H9 (cell line): ENCODE measurements around the gene DZANK1. TPM values are rescaled to one million over a fixed set of nuclear protein-coding genes. Genes with fewer than 3 reads are reported as not detected.
A peak's percentile ranks its signal among the peaks of the same experiment; 100 is the strongest.

ENCODE experiments used
- DNase-seq: peaks from one replicate; pipeline ENCODE4 v3.0.0-alpha.2; 2017
- H2AFZ ChIP-seq: one replicate; pipeline ENCODE4 v1.6.1; 2013; ENCODE audit warnings: mild to moderate bottlenecking, low read length, control low read depth, moderate library complexity
- H2AK5ac ChIP-seq: 2 replicates; pipeline ENCODE4 v1.6.1; 2013; ENCODE audit warnings: low read length, control low read depth, mixed read lengths; ENCODE audit not compliant: insufficient read length
- H2BK120ac ChIP-seq: one replicate; pipeline ENCODE4 v1.6.1; 2013; ENCODE audit warnings: low read depth, mild to moderate bottlenecking, low read length, control low read depth, inconsistent platforms; ENCODE audit not compliant: poor library complexity, severe bottlenecking
- H2BK12ac ChIP-seq: 2 replicates; pipeline ENCODE4 v1.6.1; 2013; ENCODE audit warnings: low read length, control low read depth, mixed read lengths, low read depth; ENCODE audit not compliant: insufficient read length
- H2BK15ac ChIP-seq: 2 replicates; pipeline ENCODE4 v1.6.1; 2013; ENCODE audit warnings: low read depth, low read length, control low read depth
- H2BK20ac ChIP-seq: one replicate; pipeline ENCODE4 v1.6.1; 2013; ENCODE audit warnings: low read depth, mild to moderate bottlenecking, low read length, control low read depth, inconsistent platforms; ENCODE audit not compliant: poor library complexity, severe bottlenecking
- H2BK5ac ChIP-seq: 2 replicates; pipeline ENCODE4 v1.6.1; 2013; ENCODE audit warnings: low read length, control low read depth, mixed read lengths; ENCODE audit not compliant: insufficient read length
- H3K14ac ChIP-seq: 2 replicates; pipeline ENCODE4 v1.6.1; 2013; ENCODE audit warnings: low read length, control low read depth; ENCODE audit not compliant: insufficient read depth
- H3K18ac ChIP-seq: 2 replicates; pipeline ENCODE4 v1.6.1; 2013; ENCODE audit warnings: low read depth, mild to moderate bottlenecking, mixed read lengths, low read length, control low read depth; ENCODE audit not compliant: insufficient read length
- H3K23ac ChIP-seq: 2 replicates; pipeline ENCODE4 v1.6.1; 2013; ENCODE audit warnings: low read length, control low read depth, mixed read lengths, low read depth; ENCODE audit not compliant: insufficient read length
- H3K23me2 ChIP-seq: 2 replicates; pipeline ENCODE4 v1.6.1; 2013; ENCODE audit warnings: low read depth, mild to moderate bottlenecking, mixed read lengths, low read length, control low read depth; ENCODE audit not compliant: insufficient read length, poor library complexity, severe bottlenecking
- H3K27ac ChIP-seq: 2 replicates; pipeline ENCODE4 v1.5.1; 2013; ENCODE audit warnings: low read length, control low read depth, mixed read lengths, low read depth; ENCODE audit not compliant: insufficient read length
- H3K27me3 ChIP-seq: 2 replicates; pipeline ENCODE4 v1.6.1; 2013; ENCODE audit warnings: low read length, control low read depth, inconsistent platforms; ENCODE audit not compliant: insufficient read depth
- H3K4ac ChIP-seq: 2 replicates; pipeline ENCODE4 v1.6.1; 2013; ENCODE audit warnings: low read depth, mild to moderate bottlenecking, control low read depth, inconsistent platforms, low read length, moderate library complexity
- H3K4me1 ChIP-seq: 2 replicates; pipeline ENCODE4 v1.6.1; 2013; ENCODE audit warnings: low read length, control low read depth, inconsistent platforms; ENCODE audit not compliant: insufficient read depth
- H3K4me2 ChIP-seq: 2 replicates; pipeline ENCODE4 v1.6.1; 2013; ENCODE audit warnings: low read length, control low read depth, mixed read lengths; ENCODE audit not compliant: insufficient read length, insufficient read depth
- H3K56ac ChIP-seq: 2 replicates; pipeline ENCODE4 v1.6.1; 2013; ENCODE audit warnings: low read depth, mild to moderate bottlenecking, mixed read lengths, low read length, control low read depth; ENCODE audit not compliant: insufficient read length
- H3K79me1 ChIP-seq: 2 replicates; pipeline ENCODE4 v1.6.1; 2013; ENCODE audit warnings: low read depth, mild to moderate bottlenecking, moderate library complexity, low read length, control low read depth, inconsistent platforms; ENCODE audit not compliant: insufficient read depth, poor library complexity, severe bottlenecking
- H3K79me2 ChIP-seq: 2 replicates; pipeline ENCODE4 v1.6.1; 2013; ENCODE audit warnings: low read length, control low read depth, inconsistent platforms; ENCODE audit not compliant: insufficient read depth
- H3K9ac ChIP-seq: 2 replicates; pipeline ENCODE4 v1.6.1; 2013; ENCODE audit warnings: low read length, control low read depth, mixed read lengths; ENCODE audit not compliant: insufficient read length; ENCODE audit errors: extremely low read depth
- H3K9me3 ChIP-seq: one replicate; pipeline ENCODE4 v1.6.1; 2013; ENCODE audit warnings: low read depth, low read length, inconsistent platforms; ENCODE audit not compliant: control insufficient read depth
- H3T11ph ChIP-seq: one replicate; pipeline ENCODE4 v1.6.1; 2013; ENCODE audit warnings: mild to moderate bottlenecking, low read length, control low read depth, inconsistent platforms
- H4K20me1 ChIP-seq: one replicate; pipeline ENCODE4 v1.6.1; 2013; ENCODE audit not compliant: control insufficient read depth, insufficient read length, insufficient read depth
- H4K5ac ChIP-seq: 2 replicates; pipeline ENCODE4 v1.6.1; 2013; ENCODE audit warnings: low read depth, mild to moderate bottlenecking, mixed read lengths, low read length, control low read depth; ENCODE audit not compliant: insufficient read length
- H4K8ac ChIP-seq: replicated peaks from 2 replicates; pipeline ENCODE4 v1.6.1; 2013; ENCODE audit warnings: low read length, control low read depth, mixed read lengths, low read depth; ENCODE audit not compliant: insufficient read length
- H4K91ac ChIP-seq: 2 replicates; pipeline ENCODE4 v1.6.1; 2013; ENCODE audit warnings: low read depth, mild to moderate bottlenecking, moderate library complexity, mixed read lengths, low read length, control low read depth; ENCODE audit not compliant: insufficient read length
- H3K27ac Mint-ChIP-seq, 3 experiments: 2 replicates in 2 of 3; 3 replicates in 1 of 3; pipeline ENCODE4 v1.8.0; 2020 to 2021; ENCODE audit warnings: mixed read lengths in 3 of 3, mild to moderate bottlenecking in 1 of 3, moderate library complexity in 1 of 3
- H3K27me3 Mint-ChIP-seq: 2 replicates; pipeline ENCODE4 v1.8.0; 2021; ENCODE audit warnings: low read depth, mild to moderate bottlenecking, moderate library complexity, mixed read lengths
- H3K36me3 Mint-ChIP-seq, 3 experiments: 2 replicates in 2 of 3; 3 replicates in 1 of 3; pipeline ENCODE4 v1.8.0; 2020 to 2021; ENCODE audit warnings: low read depth in 3 of 3, mixed read lengths in 3 of 3; ENCODE audit not compliant: insufficient read depth in 1 of 3
- H3K4me1 Mint-ChIP-seq, 2 experiments: 2 replicates each; pipeline ENCODE4 v1.8.0; 2020; ENCODE audit warnings: mixed read lengths in 2 of 2
- H3K4me3 Mint-ChIP-seq, 2 experiments: 2 replicates in 1 of 2; 3 replicates in 1 of 2; pipeline ENCODE4 v1.8.0; 2020 to 2021; ENCODE audit warnings: mild to moderate bottlenecking in 2 of 2, mixed read lengths in 2 of 2, moderate library complexity in 1 of 2
- H3K9me3 Mint-ChIP-seq, 2 experiments: 2 replicates in 1 of 2; 3 replicates in 1 of 2; pipeline ENCODE4 v1.8.0; 2020; ENCODE audit warnings: mild to moderate bottlenecking in 2 of 2, mixed read lengths in 2 of 2, moderate library complexity in 1 of 2
- WGBS: extraction: QIAGEN DNeasy Blood & Tissue Kit; methylation state at CpG from one replicate; pipeline ENCODE4 v1.1.7; 2013; ENCODE audit warnings: missing lambda C conversion rate, low lambda C conversion rate, mixed read lengths; ENCODE audit not compliant: insufficient read length; ENCODE audit errors: extremely low coverage; 5-methylcytosine and 5-hydroxymethylcytosine counted together
- total RNA-seq: library from RNA; stranded (reverse); gene quantifications from 2 replicates; pipeline ENCODE4 v1.2.1, GENCODE V29; 2021
- TF ChIP-seq, protein P1 (sequence below): fragments of 200-600 bp; sonication (generic); conservative IDR thresholded peaks from 3 replicates; pipeline ENCODE4 v1.8.0; 2021; ENCODE audit warnings: antibody characterized with exemption, mild to moderate bottlenecking

Gene DZANK1
- total RNA-seq, 1 experiment from 2014 or later = 10.5 TPM

DNA sequence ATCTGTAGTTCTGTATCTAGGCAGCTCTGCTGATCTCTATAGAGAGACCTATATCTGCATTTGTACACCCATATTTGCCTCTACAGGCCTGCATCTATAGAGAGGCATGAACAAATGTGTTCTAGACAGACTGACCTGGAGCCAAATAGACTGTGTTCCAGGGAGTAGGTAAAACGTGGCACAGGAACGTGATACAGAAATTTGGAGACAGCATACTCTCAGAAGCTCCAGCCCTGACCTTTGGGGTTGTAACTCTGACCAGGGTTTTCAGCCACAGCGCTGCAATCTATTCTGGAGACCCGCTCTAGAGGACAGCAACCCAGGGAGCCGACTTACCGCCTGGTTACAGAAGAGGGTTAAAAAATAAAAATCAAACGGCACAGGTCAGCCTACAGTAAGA lies 29.2 kb upstream of the DZANK1 start:
- peaks cover 5 to 10% (median 9%) of the 10 kb centered on the region in 3 experiments; a peak in 5 of 7 replicates for H3K36me3 Mint-ChIP-seq
- H2AFZ ChIP-seq = no peak overlapping the region
- no CpG with 5 or more reads among the region's 7 CpGs for whole genome bisulfite sequencing

More for the DNA sequence above, 29.2 kb upstream of the DZANK1 start:
- Histone ChIP-seq H3K18ac (no peak overlapping the region), H3K79me2 (no peaks in the 10 kb centered on the region), H3K27ac (no peak overlapping the region), H3K9ac (no peak overlapping the region), H3K4me2 (peak overlapping the region; percentile 52), H2AK5ac (no peak overlapping the region), H2BK12ac (no peak overlapping the region), H4K20me1 (no peaks in the 10 kb centered on the region), H2BK15ac (no peak overlapping the region), H4K8ac (no peak overlapping the region), H2BK20ac (no peak overlapping the region), H2BK120ac (no peak overlapping the region), H3K56ac (no peak overlapping the region), H3T11ph (no peak overlapping the region), H3K14ac (no peak overlapping the region), H4K91ac (no peak overlapping the region), H3K9me3 (no peaks in the 10 kb centered on the region), H2BK5ac (no peak overlapping the region), H3K4ac (no peak overlapping the region), H3K23ac (no peak overlapping the region), H3K4me1 (no peaks in the 10 kb centered on the region), H3K79me1 (no peaks in the 10 kb centered on the region), H4K5ac (no peak overlapping the region), H3K27me3 (no peaks in the 10 kb centered on the region), H3K23me2 (peaks cover 7% of the 10 kb centered on the region)
- TF ChIP-seq, protein P1, sequence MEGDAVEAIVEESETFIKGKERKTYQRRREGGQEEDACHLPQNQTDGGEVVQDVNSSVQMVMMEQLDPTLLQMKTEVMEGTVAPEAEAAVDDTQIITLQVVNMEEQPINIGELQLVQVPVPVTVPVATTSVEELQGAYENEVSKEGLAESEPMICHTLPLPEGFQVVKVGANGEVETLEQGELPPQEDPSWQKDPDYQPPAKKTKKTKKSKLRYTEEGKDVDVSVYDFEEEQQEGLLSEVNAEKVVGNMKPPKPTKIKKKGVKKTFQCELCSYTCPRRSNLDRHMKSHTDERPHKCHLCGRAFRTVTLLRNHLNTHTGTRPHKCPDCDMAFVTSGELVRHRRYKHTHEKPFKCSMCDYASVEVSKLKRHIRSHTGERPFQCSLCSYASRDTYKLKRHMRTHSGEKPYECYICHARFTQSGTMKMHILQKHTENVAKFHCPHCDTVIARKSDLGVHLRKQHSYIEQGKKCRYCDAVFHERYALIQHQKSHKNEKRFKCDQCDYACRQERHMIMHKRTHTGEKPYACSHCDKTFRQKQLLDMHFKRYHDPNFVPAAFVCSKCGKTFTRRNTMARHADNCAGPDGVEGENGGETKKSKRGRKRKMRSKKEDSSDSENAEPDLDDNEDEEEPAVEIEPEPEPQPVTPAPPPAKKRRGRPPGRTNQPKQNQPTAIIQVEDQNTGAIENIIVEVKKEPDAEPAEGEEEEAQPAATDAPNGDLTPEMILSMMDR = no peak
- Mint-ChIP-seq H3K27me3 (no peaks in the 10 kb centered on the region), H3K9me3 (no peaks in the 10 kb centered on the region), H3K4me3 (peak overlapping the region; percentile 94 to 98), H3K27ac (0 out of 7 replicates have a peak overlapping the region, but pooled peaks of 1 of the 3 experiments have one; percentile 96), H3K4me1 (peaks cover 11 to 12% of the 10 kb centered on the region in 2 experiments)
- no peak for DNase-seq
